ENCODE measurements around the gene TNFRSF13B. TPM values are rescaled to one million over a fixed set of nuclear protein-coding genes. Genes with fewer than 3 reads are reported as not detected.
"Not testable (repeated sequence)": the region's sequence is repeated elsewhere in the genome, so short reads cannot be mapped to it uniquely, and the experiment has no call there.

TNFRSF13B gene
- total RNA-seq, 4 donors from 2014 or later: 0.48 TPM; not detected in 3

GRCh38 chr17:17004251-17004996 is 32.5 kb upstream of the TNFRSF13B start:
- no peak for ATAC-seq (ENCODE audit: low FRiP score)
- DNase-seq (ENCODE audit: low spot score): no peak
- no peak for TF ChIP-seq CTCF (IDR thresholded peaks at IDR 0.05)

- not testable (repeated sequence) for ATAC-seq (ENCODE audit: low FRiP score); DNase-seq (ENCODE audit: low spot score)
Observed at GRCh38 chr17:17002731-17003715, 31.1 kb upstream of the TNFRSF13B start.

- ATAC-seq (ENCODE audit: low FRiP score): peak; percentile 83
- TF ChIP-seq CTCF (IDR thresholded peaks at IDR 0.05): peak in 1 of 3 donors; percentile 79
- DNase-seq (ENCODE audit: low spot score): peak; percentile 75
Observed at GRCh38 chr17:17001874-17002520, 30.1 kb upstream of the TNFRSF13B start.

- no peak for TF ChIP-seq CTCF (IDR thresholded peaks at IDR 0.05)
- ATAC-seq (ENCODE audit: low FRiP score) (no peak), DNase-seq (ENCODE audit: low spot score) (no peak)
Observed at GRCh38 chr17:17001076-17001777, 29.3 kb upstream of the TNFRSF13B start.

GRCh38 chr17:16999931-17000625 is 28.2 kb upstream of the TNFRSF13B start:
- no peak for ATAC-seq (ENCODE audit: low FRiP score)
- DNase-seq (ENCODE audit: low spot score): no peak
- TF ChIP-seq CTCF (IDR thresholded peaks at IDR 0.05): no peak

- no peak for ATAC-seq (ENCODE audit: low FRiP score)
- no peak for DNase-seq (ENCODE audit: low spot score)
- no peak for TF ChIP-seq CTCF (IDR thresholded peaks at IDR 0.05)
Observed at GRCh38 chr17:16997514-16998429, 25.9 kb upstream of the TNFRSF13B start.

- ATAC-seq (ENCODE audit: low FRiP score): not testable (repeated sequence)
Observed at GRCh38 chr17:16996726-16997125, 24.8 kb upstream of the TNFRSF13B start.

More at GRCh38 chr17:16996726-16997125, 24.8 kb upstream of the TNFRSF13B start:
- not testable (repeated sequence) for DNase-seq (ENCODE audit: low spot score)
